Erythroblast (primary cell): Measurements from ENCODE around the gene DYNC1I1.

Source experiments
- GATA1 ChIP-seq: IDR thresholded peaks from 2 replicates; pipeline ENCODE4 v1.6.1; 2011; ENCODE audit warnings: low read depth, mild to moderate bottlenecking, control low read depth, low read length, moderate library complexity
- POLR2A ChIP-seq: IDR thresholded peaks from 2 replicates; pipeline ENCODE4 v1.6.1; 2011; ENCODE audit warnings: mild to moderate bottlenecking, low read length

DNA sequence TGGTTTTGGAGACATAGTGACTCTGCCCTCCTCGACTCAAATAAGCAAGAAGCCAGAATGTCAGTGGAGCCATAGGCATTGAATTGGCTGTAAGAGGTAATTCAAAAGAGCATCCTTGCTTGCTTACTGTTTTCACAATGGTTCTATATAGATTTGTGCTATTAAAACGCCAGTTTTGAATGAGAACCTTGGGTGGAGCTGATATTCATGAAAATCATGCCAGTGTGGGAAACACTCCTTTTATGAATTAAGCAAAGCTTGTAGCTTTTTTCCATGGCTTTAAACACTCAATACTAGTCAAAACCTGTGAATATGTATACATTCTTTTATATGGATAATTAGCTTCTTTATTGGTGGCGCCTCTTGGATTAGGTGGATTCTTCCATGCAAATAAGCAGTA is 297.0 kb downstream of the DYNC1I1 start:
- TF ChIP-seq POLR2A (no peak), GATA1 (no peak)
